IMR-90 (cell line): Measurements from ENCODE around the gene KDM4B. TPM values are rescaled to one million over a fixed set of nuclear protein-coding genes. Genes with fewer than 3 reads are reported as not detected.

Source experiments
- ATAC-seq: fragments of 200-7000 bp; cut with Tn5 transposase; 2 replicates; pipeline ENCODE4 v1.9.1; 2020; ENCODE audit warnings: low read depth, mild to moderate bottlenecking, moderate library complexity
- BruUV-seq: library from RNA; stranded (reverse); fragments of 400-500 nt; replicated peaks from 2 replicates; lab custom pipeline; 2021; lab: Mats Ljungman, UMichigan
- CTCF ChIA-PET: fragments of 300-600 bp; formaldehyde crosslinking; extraction: SDS; loops from one replicate; lab custom pipeline; 2021; ENCODE audit warnings: antibody characterized with exemption; lab: Yijun Ruan, JAX
- POLR2A ChIA-PET: fragments of 300-600 bp; sonication (Branson Sonifier 250); formaldehyde crosslinking; loops from one replicate; lab custom pipeline; 2022; ENCODE audit warnings: antibody characterized with exemption; ENCODE audit not compliant: unreplicated experiment; lab: Charles Lee
- DNase-seq: peaks from one replicate; pipeline ENCODE4 v3.0.0; 2013
- H2AFZ ChIP-seq: replicated peaks from 2 replicates; pipeline ENCODE3; 2013; ENCODE audit warnings: low read length, mild to moderate bottlenecking; ENCODE audit not compliant: poor library complexity
- H2AK5ac ChIP-seq: 2 replicates; pipeline ENCODE4 v1.6.1; 2013; ENCODE audit warnings: low read depth, low read length, inconsistent platforms
- H2AK9ac ChIP-seq: replicated peaks from 2 replicates; pipeline ENCODE3; 2013; ENCODE audit warnings: mild to moderate bottlenecking, low read depth, low read length, moderate library complexity; ENCODE audit not compliant: poor library complexity
- H2BK120ac ChIP-seq: 2 replicates; pipeline ENCODE4 v1.6.1; 2013; ENCODE audit warnings: low read depth, low read length, inconsistent platforms
- H2BK15ac ChIP-seq: 3 replicates; pipeline ENCODE4 v1.6.1; 2013; ENCODE audit warnings: low read depth, low read length, inconsistent platforms
- H2BK20ac ChIP-seq: 2 replicates; pipeline ENCODE4 v1.6.1; 2013; ENCODE audit warnings: low read depth, mild to moderate bottlenecking, inconsistent platforms, low read length, moderate library complexity
- H2BK5ac ChIP-seq: 2 replicates; pipeline ENCODE4 v1.6.1; 2013; ENCODE audit warnings: mild to moderate bottlenecking, low read depth, low read length, inconsistent platforms; ENCODE audit not compliant: poor library complexity, severe bottlenecking
- H3K14ac ChIP-seq: replicated peaks from 2 replicates; pipeline ENCODE4 v1.6.1; 2013; ENCODE audit warnings: low read depth, low read length, inconsistent platforms
- H3K18ac ChIP-seq: 2 replicates; pipeline ENCODE4 v1.6.1; 2013; ENCODE audit warnings: low read depth, low read length, control low read depth
- H3K23ac ChIP-seq: 2 replicates; pipeline ENCODE4 v1.6.1; 2013; ENCODE audit warnings: low read depth, low read length, inconsistent platforms
- H3K27ac ChIP-seq: 2 replicates; pipeline ENCODE4 v1.5.1; 2013; ENCODE audit warnings: mild to moderate bottlenecking, control low read depth, low read length; ENCODE audit not compliant: insufficient read depth
- H3K27me3 ChIP-seq: 2 replicates; pipeline ENCODE4 v1.6.1; 2013; ENCODE audit warnings: low read length; ENCODE audit not compliant: control insufficient read depth, insufficient read depth
- H3K36me3 ChIP-seq: 2 replicates; pipeline ENCODE4 v1.6.1; 2013; ENCODE audit warnings: low read length, mixed read lengths; ENCODE audit not compliant: control insufficient read depth, insufficient read depth
- H3K4ac ChIP-seq: 2 replicates; pipeline ENCODE4 v1.6.1; 2013; ENCODE audit warnings: low read depth, low read length, inconsistent platforms
- H3K4me1 ChIP-seq: 2 replicates; pipeline ENCODE4 v1.6.1; 2013; ENCODE audit warnings: low read length, mixed read lengths; ENCODE audit not compliant: control insufficient read depth, insufficient read depth
- H3K4me2 ChIP-seq: 2 replicates; pipeline ENCODE4 v1.6.1; 2013; ENCODE audit warnings: low read depth, mild to moderate bottlenecking, control low read depth, low read length, moderate library complexity
- H3K4me3 ChIP-seq: 2 replicates; pipeline ENCODE4 v1.5.1; 2013; ENCODE audit warnings: low read depth, mild to moderate bottlenecking, control low read depth, low read length, moderate library complexity; ENCODE audit not compliant: insufficient read depth
- H3K56ac ChIP-seq: 2 replicates; pipeline ENCODE4 v1.6.1; 2013; ENCODE audit warnings: low read length, inconsistent platforms; ENCODE audit not compliant: insufficient read depth; ENCODE audit errors: extremely low read depth
- H3K79me1 ChIP-seq, 2 experiments: 2 replicates each; pipeline ENCODE4 v1.6.1; 2013; ENCODE audit warnings: low read length in 2 of 2, inconsistent platforms in 1 of 2, low read depth in 1 of 2
- H3K9ac ChIP-seq: 2 replicates; pipeline ENCODE4 v1.6.1; 2013; ENCODE audit warnings: low read depth, low read length, control low read depth
- H3K9me1 ChIP-seq: 2 replicates; pipeline ENCODE4 v1.6.1; 2013; ENCODE audit warnings: low read length, inconsistent platforms; ENCODE audit not compliant: insufficient read depth
- H3K9me3 ChIP-seq: 2 replicates; pipeline ENCODE4 v1.6.1; 2013; ENCODE audit warnings: low read length; ENCODE audit not compliant: control insufficient read depth, insufficient read depth
- H4K20me1 ChIP-seq: 2 replicates; pipeline ENCODE4 v1.6.1; 2013; ENCODE audit warnings: low read length, inconsistent platforms; ENCODE audit not compliant: insufficient read depth
- H4K5ac ChIP-seq: 2 replicates; pipeline ENCODE4 v1.6.1; 2013; ENCODE audit warnings: mild to moderate bottlenecking, low read depth, low read length, control low read depth
- H4K8ac ChIP-seq, 2 experiments: 2 replicates each; pipeline ENCODE4 v1.6.1; 2013; ENCODE audit warnings: low read depth in 2 of 2, low read length in 2 of 2, control low read depth in 1 of 2, inconsistent platforms in 1 of 2
- H4K91ac ChIP-seq: 2 replicates; pipeline ENCODE4 v1.6.1; 2013; ENCODE audit warnings: low read depth, low read length, inconsistent platforms; ENCODE audit not compliant: insufficient read depth
- CEBPB ChIP-seq: IDR thresholded peaks from 2 replicates; pipeline ENCODE4 v1.6.1; 2012; ENCODE audit warnings: low read depth, low read length, improper control_type of control experiment
- CTCF ChIP-seq: conservative IDR thresholded peaks from 2 replicates; pipeline ENCODE4 v1.5.1; 2012; ENCODE audit warnings: mild to moderate bottlenecking, low read depth, low read length, improper control_type of control experiment
- RAD21 ChIP-seq: IDR thresholded peaks from 2 replicates; pipeline ENCODE4 v1.6.1; 2012; ENCODE audit warnings: low read length, improper control_type of control experiment
- WGBS, 2 experiments: methylation state at CpG; one replicate each; pipeline versions ENCODE4 v1.1.5 to v1.1.7; 2013; ENCODE audit warnings: missing lambda C conversion rate in 2 of 2; ENCODE audit not compliant: insufficient read length in 1 of 2; ENCODE audit errors: extremely low coverage in 2 of 2; 5-methylcytosine and 5-hydroxymethylcytosine counted together
- dilution Hi-C: fragments of 300-500 bp; cut with HindIII; formaldehyde crosslinking; loops from one replicate; pipeline ENCODE4 v1.14.3; 2018; ENCODE audit warnings: low sequenced_read_pairs; ENCODE audit not compliant: unreplicated experiment
- in situ Hi-C: fragments of 300-500 bp; cut with MboI; formaldehyde crosslinking; loops from 3 replicates; pipeline ENCODE4 v1.14.3; 2019; ENCODE audit warnings: low sequenced_read_pairs, inconsistent platforms, mixed read lengths
- intact Hi-C: fragments of 100-400 bp; cut with micrococcal nuclease; formaldehyde crosslinking; loops from 2 replicates; pipeline ENCODE4 v1.10.0; 2022
- polyA plus RNA-seq, 3 experiments: library from polyadenylated mRNA; depleted of rRNA; stranded (reverse); fragments of >200 nt; gene quantifications; 2 replicates each; pipeline ENCODE4 v1.2.3, GENCODE V29; 2012; ENCODE audit warnings: low replicate concordance in 1 of 3
- total RNA-seq: library from RNA; depleted of rRNA; stranded (reverse); fragments of >200 nt; gene quantifications from 2 replicates; pipeline ENCODE4 v1.2.3, GENCODE V29; 2012

Gene KDM4B
- total and polyA plus RNA-seq, 2 of the 4 experiments (the other 2 are of a cell fraction): 5.0 to 17.9 TPM

DNA sequence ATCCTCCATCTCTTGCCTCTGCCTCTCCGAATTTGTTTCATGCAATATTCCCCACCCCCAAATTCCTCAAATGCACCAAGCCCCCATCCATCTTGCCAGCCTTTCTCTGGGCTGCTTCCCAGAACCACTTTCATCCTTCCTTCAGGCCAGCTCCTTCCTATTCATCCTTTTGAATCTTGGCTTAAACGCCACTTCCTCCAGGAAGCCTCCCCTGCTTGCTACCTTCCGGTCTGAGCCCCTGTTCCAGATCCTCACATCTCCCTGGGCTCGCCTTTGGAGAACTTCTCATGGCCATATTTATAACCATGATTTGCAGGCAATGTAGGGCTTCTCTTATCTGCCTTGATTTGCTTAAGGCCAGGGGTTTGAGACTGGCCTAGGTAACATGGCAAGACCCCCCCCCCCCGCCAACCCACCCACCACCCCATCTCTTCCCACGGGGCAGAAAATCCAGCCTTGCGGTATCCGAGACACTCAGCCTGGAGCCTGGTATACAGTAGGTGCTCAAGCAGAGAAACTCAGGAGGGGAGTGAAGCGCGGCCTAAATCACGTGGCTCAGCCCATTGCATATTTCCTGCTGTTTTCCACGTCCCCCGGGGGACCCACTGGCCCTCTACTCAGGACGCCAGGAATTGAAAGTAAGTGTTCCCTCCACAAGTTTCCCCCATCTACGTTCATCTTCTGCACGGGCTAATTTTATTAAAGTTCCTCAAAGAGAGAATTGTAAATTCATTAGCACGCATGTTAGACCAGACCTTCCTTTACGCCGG is 219.8 kb downstream of the KDM4B start:
- H3K14ac ChIP-seq: 0 out of 2 replicates have a peak overlapping the region, but pooled peaks have one; percentile 19
- H4K8ac ChIP-seq: no peak overlapping the region
- no peaks in the 10 kb centered on the region for H4K20me1 ChIP-seq
- no peak overlapping the region for H3K23ac ChIP-seq
- H2BK120ac ChIP-seq: no peak overlapping the region
- no peaks in the 10 kb centered on the region for H3K9me3 ChIP-seq
- H3K36me3 ChIP-seq: no peaks in the 10 kb centered on the region
- no TSS peak for BruUV-seq
- H3K27me3 ChIP-seq: no peaks in the 10 kb centered on the region; the same call in 1 of the 2 replicates
- ChIA-PET CTCF (no interaction called here), POLR2A (no interaction called here)
- H3K4ac ChIP-seq: no peak overlapping the region
- H2BK20ac ChIP-seq: no peak overlapping the region
- WGBS, 2 experiments: 45% methylated on average over 5 of the region's 19 CpGs; no CpG with 5 or more reads in 1 of the 2 experiments
- H3K27ac ChIP-seq: no peak overlapping the region
- H3K9me1 ChIP-seq: no peaks in the 10 kb centered on the region
- H3K79me1 ChIP-seq: no peaks in the 10 kb centered on the region
- no peak overlapping the region for H2BK5ac ChIP-seq
- no peak overlapping the region for H4K5ac ChIP-seq
- no peak overlapping the region for H2AFZ ChIP-seq
- in situ Hi-C loops: no loop called here
- intact Hi-C loops: no loop called here
- no peak overlapping the region for H2AK9ac ChIP-seq
- no peak overlapping the region for H3K4me2 ChIP-seq
- DNase-seq (no peak), ATAC-seq (no peak)
- H4K91ac ChIP-seq: no peak overlapping the region
- no peak overlapping the region for H3K56ac ChIP-seq
- TF ChIP-seq CTCF (no peak), CEBPB (no peak), RAD21 (no peak)
- H3K9ac ChIP-seq: no peak overlapping the region
- H2BK15ac ChIP-seq: no peak overlapping the region
- peaks cover 2% of the 10 kb centered on the region; the same call in 1 of the 2 replicates for H3K4me1 ChIP-seq
- H3K18ac ChIP-seq: no peak overlapping the region
- dilution Hi-C loops: no loop called here
- no peak overlapping the region for H2AK5ac ChIP-seq
- H3K4me3 ChIP-seq: no peak overlapping the region
